MCF 10A (cell line): ENCODE data around the gene SREK1. TPM values are rescaled to one million over a fixed set of nuclear protein-coding genes. Genes with fewer than 3 reads are reported as not detected.

Experiments used
- BruUV-seq: library from RNA; stranded (reverse); fragments of 400-500 nt; replicated peaks from 2 replicates; lab custom pipeline; 2021; lab: Mats Ljungman, UMichigan
- CTCF ChIA-PET: fragments of 300-600 bp; sonication (Branson Sonifier 250); formaldehyde crosslinking; extraction: SDS; loops from one replicate; lab custom pipeline; 2021; ENCODE audit warnings: antibody characterized with exemption, inconsistent platforms; lab: Yijun Ruan, JAX
- POLR2A ChIA-PET: fragments of 300-600, 350-650 bp; sonication (Branson Sonifier 250); formaldehyde crosslinking; extraction: SDS; loops from one replicate; lab custom pipeline; 2020; ENCODE audit warnings: antibody characterized with exemption, inconsistent platforms; lab: Yijun Ruan, JAX
- DNase-seq: peaks from one replicate; pipeline ENCODE4 v3.0.0-alpha.2; 2018; ENCODE audit not compliant: unreplicated experiment
- H3K27ac Mint-ChIP-seq: one replicate; pipeline ENCODE4 v1.8.0; 2022; ENCODE audit warnings: mild to moderate bottlenecking, low read depth, mixed read lengths; ENCODE audit not compliant: unreplicated experiment
- H3K27me3 Mint-ChIP-seq: one replicate; pipeline ENCODE4 v1.8.0; 2022; ENCODE audit warnings: mixed read lengths; ENCODE audit not compliant: insufficient read depth, unreplicated experiment
- H3K36me3 Mint-ChIP-seq: one replicate; pipeline ENCODE4 v1.8.0; 2022; ENCODE audit warnings: mild to moderate bottlenecking, moderate library complexity, mixed read lengths; ENCODE audit not compliant: insufficient read depth, unreplicated experiment
- H3K4me1 Mint-ChIP-seq: one replicate; pipeline ENCODE4 v1.8.0; 2022; ENCODE audit warnings: mixed read lengths; ENCODE audit not compliant: insufficient read depth, unreplicated experiment
- H3K4me3 Mint-ChIP-seq: one replicate; pipeline ENCODE4 v1.8.0; 2022; ENCODE audit warnings: mild to moderate bottlenecking, moderate library complexity, mixed read lengths; ENCODE audit not compliant: unreplicated experiment
- H3K9me3 Mint-ChIP-seq: one replicate; pipeline ENCODE4 v1.8.0; 2022; ENCODE audit warnings: mixed read lengths; ENCODE audit not compliant: unreplicated experiment
- intact Hi-C: fragments of 100-400 bp; cut with micrococcal nuclease; formaldehyde crosslinking; loops from 2 replicates; pipeline ENCODE4 v1.14.1; 2022
- total RNA-seq: library from RNA; stranded (reverse); gene quantifications from 2 replicates; pipeline ENCODE4 v1.2.3, GENCODE V29; 2022
- TF ChIP-seq, protein P1 (sequence below): fragments of 200-600 bp; IDR thresholded peaks from one replicate; pipeline ENCODE4 v1.8.0; 2022; ENCODE audit warnings: antibody characterized with exemption, mild to moderate bottlenecking; ENCODE audit not compliant: unreplicated experiment

SREK1 gene
- total RNA-seq, 1 experiment from 2014 or later = 102 TPM

DNA sequence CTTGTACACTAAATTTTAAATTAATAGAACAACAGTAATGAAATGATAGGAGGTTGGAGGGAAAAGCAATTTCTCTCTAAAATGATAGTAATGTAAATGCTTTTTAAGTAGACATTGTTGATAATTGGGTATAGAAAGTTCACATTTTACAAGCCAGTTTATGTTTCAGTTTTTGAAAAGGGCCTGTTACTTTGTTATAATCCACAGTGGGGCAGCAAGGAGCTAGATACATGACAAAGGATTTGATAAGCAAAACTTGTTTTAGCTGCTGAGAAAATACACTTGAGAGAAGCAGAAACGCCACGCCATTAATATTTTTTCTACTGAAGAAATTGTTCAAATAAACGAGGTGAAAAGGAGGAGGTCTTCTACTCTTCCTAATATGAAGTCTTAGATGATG lies 30.2 kb downstream of the SREK1 start:
- BruUV-seq = no TSS peak
- Mint-ChIP-seq H3K4me3 (no peak overlapping the region), H3K4me1 (peaks cover 13% of the 10 kb centered on the region), H3K27me3 (no peaks in the 10 kb centered on the region), H3K27ac (no peak overlapping the region), H3K36me3 (peaks cover 88% of the 10 kb centered on the region), H3K9me3 (no peaks in the 10 kb centered on the region)
- TF ChIP-seq, protein P1, sequence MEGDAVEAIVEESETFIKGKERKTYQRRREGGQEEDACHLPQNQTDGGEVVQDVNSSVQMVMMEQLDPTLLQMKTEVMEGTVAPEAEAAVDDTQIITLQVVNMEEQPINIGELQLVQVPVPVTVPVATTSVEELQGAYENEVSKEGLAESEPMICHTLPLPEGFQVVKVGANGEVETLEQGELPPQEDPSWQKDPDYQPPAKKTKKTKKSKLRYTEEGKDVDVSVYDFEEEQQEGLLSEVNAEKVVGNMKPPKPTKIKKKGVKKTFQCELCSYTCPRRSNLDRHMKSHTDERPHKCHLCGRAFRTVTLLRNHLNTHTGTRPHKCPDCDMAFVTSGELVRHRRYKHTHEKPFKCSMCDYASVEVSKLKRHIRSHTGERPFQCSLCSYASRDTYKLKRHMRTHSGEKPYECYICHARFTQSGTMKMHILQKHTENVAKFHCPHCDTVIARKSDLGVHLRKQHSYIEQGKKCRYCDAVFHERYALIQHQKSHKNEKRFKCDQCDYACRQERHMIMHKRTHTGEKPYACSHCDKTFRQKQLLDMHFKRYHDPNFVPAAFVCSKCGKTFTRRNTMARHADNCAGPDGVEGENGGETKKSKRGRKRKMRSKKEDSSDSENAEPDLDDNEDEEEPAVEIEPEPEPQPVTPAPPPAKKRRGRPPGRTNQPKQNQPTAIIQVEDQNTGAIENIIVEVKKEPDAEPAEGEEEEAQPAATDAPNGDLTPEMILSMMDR = peak; percentile 19
- peak; percentile 27 for DNase-seq
- intact Hi-C loops = loop anchor here (2.0 to 10.0 kb wide), 4 partner anchors 34 to 580 kb away; no protein-coding TSS in a partner anchor
- POLR2A ChIA-PET = interaction anchor here (0.7 to 1.7 kb wide), 5 partner anchors 10 to 35 kb away, joined by 3 to 4 read pairs (median 3); partner anchors contain the start of gene SREK1
- CTCF ChIA-PET = interaction anchor here (0.6 to 3.0 kb wide), 12 partner anchors 15 to 809 kb away, joined by 3 to 17 read pairs (median 4); partner anchors contain the start of gene SREK1

DNA sequence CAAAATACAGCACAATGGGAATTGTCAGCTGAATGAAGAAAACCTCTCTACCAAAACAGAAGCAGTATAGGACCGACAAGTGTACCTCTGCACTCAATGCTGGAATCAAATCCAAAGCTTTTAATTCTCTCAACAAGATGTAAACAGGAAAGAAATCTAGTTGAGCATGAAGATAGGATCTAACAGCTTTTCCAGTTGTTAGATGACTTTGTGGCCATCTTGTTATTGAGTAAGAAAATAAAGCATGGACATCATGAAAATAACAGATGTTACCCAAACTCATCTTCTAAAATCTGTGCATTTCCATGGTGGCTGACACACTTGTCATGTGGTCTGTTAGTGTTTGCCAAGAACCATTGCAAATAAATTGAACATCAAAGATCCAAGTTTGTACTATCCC lies 34.7 kb downstream of the SREK1 start:
- Mint-ChIP-seq H3K4me1 (peaks cover 1% of the 10 kb centered on the region), H3K36me3 (peaks cover 84% of the 10 kb centered on the region), H3K27ac (peak overlapping the region; percentile 63), H3K27me3 (no peaks in the 10 kb centered on the region), H3K4me3 (no peak overlapping the region), H3K9me3 (no peaks in the 10 kb centered on the region)
- BruUV-seq = TSS peak; percentile 60
- POLR2A ChIA-PET = no interaction called here
- TF ChIP-seq, protein P1 = no peak
- CTCF ChIA-PET = no interaction called here
- intact Hi-C loops = loop anchor here (10.0 kb wide), 1 partner anchor 576 kb away; no protein-coding TSS in a partner anchor
- no peak for DNase-seq

DNA sequence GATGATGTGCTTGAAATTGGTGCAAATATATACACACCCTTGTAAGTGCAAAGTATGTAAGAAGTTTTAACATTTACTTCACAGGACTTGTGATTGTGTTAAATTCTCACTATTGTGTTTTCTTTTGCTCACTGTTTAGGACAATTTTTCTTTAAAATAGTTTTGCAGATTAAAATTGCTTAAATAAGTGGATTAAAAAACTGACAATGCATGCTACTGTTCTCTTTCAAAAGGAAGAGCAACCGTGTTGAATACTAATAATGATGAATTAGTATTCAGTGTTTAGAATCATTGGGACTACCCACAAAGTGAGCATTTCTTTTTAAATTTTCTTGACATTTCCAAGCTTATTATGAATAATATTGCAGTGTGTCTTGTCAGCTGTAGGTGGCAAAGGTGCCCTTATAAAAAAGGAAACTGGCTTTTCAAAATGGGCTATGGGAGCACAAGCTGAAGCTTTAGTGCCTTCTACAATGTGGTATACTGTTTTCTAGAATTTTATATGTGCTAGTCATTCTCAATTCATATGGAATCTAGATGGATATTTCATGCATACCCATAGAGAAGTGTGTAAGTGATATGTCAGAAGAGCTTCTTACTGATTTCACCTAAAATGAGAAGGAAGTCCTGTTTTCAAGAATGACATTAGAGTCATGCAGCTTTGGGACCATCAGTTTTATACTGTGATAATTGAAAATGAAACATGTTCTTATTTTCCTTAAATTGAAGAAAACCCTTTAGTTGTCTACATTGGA lies 35.4 kb downstream of the SREK1 start:
- intact Hi-C loops = loop anchor here (10.0 kb wide), 1 partner anchor 575 kb away; no protein-coding TSS in a partner anchor
- H3K27me3 Mint-ChIP-seq = no peaks in the 10 kb centered on the region
- no peaks in the 10 kb centered on the region for H3K9me3 Mint-ChIP-seq
- no peak overlapping the region for H3K4me3 Mint-ChIP-seq
- H3K27ac Mint-ChIP-seq = no peak overlapping the region
- POLR2A ChIA-PET = interaction anchor here (1.1 kb wide), 1 partner anchor 11 kb away, joined by 3 read pairs; no protein-coding TSS in a partner anchor
- DNase-seq = no peak
- no TSS peak for BruUV-seq
- CTCF ChIA-PET = interaction anchor here (0.5 to 1.5 kb wide), 8 partner anchors 9 to 1594 kb away, joined by 3 to 6 read pairs (median 3); no protein-coding TSS in a partner anchor
- peaks cover 85% of the 10 kb centered on the region for H3K36me3 Mint-ChIP-seq
- TF ChIP-seq, protein P1 = peak; percentile 7
- H3K4me1 Mint-ChIP-seq = no peaks in the 10 kb centered on the region
